GM18907 (cell line): ENCODE results near the gene PIK3R5.

Experiments used
- ATAC-seq: cut with Tn5 transposase; IDR thresholded peaks from one replicate; pipeline ENCODE4 v1.9.1; 2021; ENCODE audit warnings: mild to moderate bottlenecking, moderate library complexity; ENCODE audit not compliant: unreplicated experiment

Gene PIK3R5

GRCh38 chr17:8838551-8839095 is 126.9 kb downstream of the PIK3R5 start:
- ATAC-seq = no peak

GRCh38 chr17:8837563-8838075 is 127.9 kb downstream of the PIK3R5 start:
- no peak for ATAC-seq

GRCh38 chr17:8836821-8837562 is 128.5 kb downstream of the PIK3R5 start:
- ATAC-seq = no peak

GRCh38 chr17:8835631-8836364 is 129.7 kb downstream of the PIK3R5 start:
- ATAC-seq = no peak

- no peak for ATAC-seq
Measured at GRCh38 chr17:8835106-8835505, 130.4 kb downstream of the PIK3R5 start.

GRCh38 chr17:8832711-8833352 is 132.7 kb downstream of the PIK3R5 start:
- ATAC-seq = no peak

- no peak for ATAC-seq
Measured at GRCh38 chr17:8831234-8831849, 134.2 kb downstream of the PIK3R5 start.

GRCh38 chr17:8830141-8830540 is 135.4 kb downstream of the PIK3R5 start:
- ATAC-seq = no peak

- no peak for ATAC-seq
Measured at GRCh38 chr17:8829036-8829941, 136.2 kb downstream of the PIK3R5 start.
